SU-DHL-6 (cell line): ENCODE data around the gene FBLN2.

ENCODE experiments used
- H2AFZ ChIP-seq: fragments of 200-600 bp; sonication (generic); 2 replicates; pipeline ENCODE4 v1.6.1; 2014; ENCODE audit warnings: low read depth, mild to moderate bottlenecking, moderate library complexity, mixed read lengths, antibody characterized with exemption, low read length; ENCODE audit not compliant: severe bottlenecking
- H3F3A ChIP-seq: fragments of 200-600 bp; shearing (Covaris generic); 2 replicates; pipeline ENCODE4 v1.6.0; 2016; ENCODE audit warnings: antibody characterized with exemption, mild to moderate bottlenecking; ENCODE audit not compliant: insufficient read depth
- H3K27ac ChIP-seq: fragments of 200-600 bp; sonication (generic); 2 replicates; pipeline ENCODE4 v1.5.1; 2016; ENCODE audit warnings: low read depth, mild to moderate bottlenecking, low read length, moderate library complexity, mixed read lengths
- H3K27me3 ChIP-seq: fragments of 200-600 bp; sonication (generic), shearing (Covaris generic); 2 replicates; pipeline ENCODE4 v1.6.0; 2014; ENCODE audit warnings: mild to moderate bottlenecking, low read length
- H3K36me3 ChIP-seq: fragments of 200-600 bp; sonication (generic); 2 replicates; pipeline ENCODE4 v1.6.1; 2014; ENCODE audit warnings: mild to moderate bottlenecking, low read length, mixed read lengths
- H3K4me2 ChIP-seq: fragments of 300-600, 200-600 bp; shearing (Covaris generic), sonication (generic); 2 replicates; pipeline ENCODE4 v1.6.0; 2014; ENCODE audit warnings: low read length, low read depth, mild to moderate bottlenecking; ENCODE audit not compliant: poor library complexity, severe bottlenecking
- H3K4me3 ChIP-seq: fragments of 200-600 bp; sonication (generic); 2 replicates; pipeline ENCODE4 v1.5.1; 2014; ENCODE audit warnings: antibody characterized with exemption, low read length, mild to moderate bottlenecking, mixed read lengths; ENCODE audit not compliant: insufficient read depth, poor library complexity, severe bottlenecking
- H3K79me2 ChIP-seq: fragments of 200-600 bp; sonication (generic); 2 replicates; pipeline ENCODE4 v1.6.1; 2014; ENCODE audit warnings: mild to moderate bottlenecking, low read length, moderate library complexity; ENCODE audit not compliant: insufficient read depth
- H3K9ac ChIP-seq: fragments of 200-600 bp; sonication (generic); 2 replicates; pipeline ENCODE4 v1.7.0; 2014; ENCODE audit warnings: mild to moderate bottlenecking, low read length
- H3K9me2 ChIP-seq: fragments of 200-600 bp; sonication (generic); replicated peaks from 2 replicates; pipeline ENCODE4 v1.6.1; 2014; ENCODE audit warnings: low read length; ENCODE audit not compliant: insufficient read depth
- H3K9me3 ChIP-seq: fragments of 200-600 bp; sonication (generic); 2 replicates; pipeline ENCODE4 v1.6.1; 2014; ENCODE audit warnings: low read length, mixed read lengths; ENCODE audit not compliant: insufficient read depth
- H4K20me1 ChIP-seq: fragments of 200-600 bp; sonication (generic); 2 replicates; pipeline ENCODE4 v1.6.1; 2014; ENCODE audit warnings: low read depth, mild to moderate bottlenecking, antibody characterized with exemption, low read length, moderate library complexity, mixed read lengths
- CTCF ChIP-seq: fragments of 200-600 bp; sonication (generic); IDR thresholded peaks from one replicate; pipeline ENCODE4 v1.5.1; 2017; ENCODE audit warnings: antibody characterized with exemption, mild to moderate bottlenecking, low read length, moderate library complexity; ENCODE audit not compliant: insufficient read depth, poor library complexity, severe bottlenecking
- EZH2phosphoT487 ChIP-seq: fragments of 200-600 bp; sonication (generic), shearing (Covaris generic); conservative IDR thresholded peaks from 2 replicates; pipeline ENCODE4 v1.6.1; 2018; ENCODE audit warnings: mild to moderate bottlenecking, antibody characterized with exemption, low read length, moderate library complexity, mixed read lengths

FBLN2 gene

GRCh38 chr3:13558651-13559050 is 9.7 kb downstream of the FBLN2 start:
- TF ChIP-seq EZH2phosphoT487 = no peak
- no peak for TF ChIP-seq CTCF
- no peak overlapping the region for H2AFZ ChIP-seq
- no peaks in the 10 kb centered on the region for H3K79me2 ChIP-seq
- no peaks in the 10 kb centered on the region for H4K20me1 ChIP-seq
- no peak overlapping the region for H3K9ac ChIP-seq
- H3K9me3 ChIP-seq = no peaks in the 10 kb centered on the region
- no peaks in the 10 kb centered on the region for H3K27me3 ChIP-seq
- H3F3A ChIP-seq = no peaks in the 10 kb centered on the region
- no peak overlapping the region for H3K4me3 ChIP-seq
- H3K27ac ChIP-seq = no peak overlapping the region
- no peaks in the 10 kb centered on the region for H3K9me2 ChIP-seq
- no peak overlapping the region for H3K4me2 ChIP-seq
- H3K36me3 ChIP-seq = no peaks in the 10 kb centered on the region

GRCh38 chr3:13559764-13560525 is 11.0 kb downstream of the FBLN2 start:
- no peak overlapping the region for H3K27ac ChIP-seq
- no peak overlapping the region for H3K4me3 ChIP-seq
- H3K4me2 ChIP-seq = no peak overlapping the region
- H3K36me3 ChIP-seq = no peaks in the 10 kb centered on the region
- no peaks in the 10 kb centered on the region for H3K79me2 ChIP-seq
- no peak overlapping the region for H2AFZ ChIP-seq
- H4K20me1 ChIP-seq = no peaks in the 10 kb centered on the region
- no peaks in the 10 kb centered on the region for H3K27me3 ChIP-seq
- TF ChIP-seq EZH2phosphoT487 = no peak
- TF ChIP-seq CTCF = no peak
- H3K9me2 ChIP-seq = no peaks in the 10 kb centered on the region
- H3K9ac ChIP-seq = no peak overlapping the region
- H3F3A ChIP-seq = no peaks in the 10 kb centered on the region
- H3K9me3 ChIP-seq = no peaks in the 10 kb centered on the region

GRCh38 chr3:13561376-13561775 is 12.5 kb downstream of the FBLN2 start:
- Histone ChIP-seq H4K20me1 (no peaks in the 10 kb centered on the region), H3K4me3 (no peak overlapping the region), H3K27me3 (no peaks in the 10 kb centered on the region), H3K9me3 (no peaks in the 10 kb centered on the region), H3F3A (no peaks in the 10 kb centered on the region), H3K79me2 (no peaks in the 10 kb centered on the region), H3K4me2 (no peak overlapping the region), H3K27ac (no peak overlapping the region), H2AFZ (no peak overlapping the region), H3K36me3 (no peaks in the 10 kb centered on the region), H3K9ac (no peak overlapping the region), H3K9me2 (no peaks in the 10 kb centered on the region)
- no peak for TF ChIP-seq CTCF
- no peak for TF ChIP-seq EZH2phosphoT487
